Mesenchymal stem cell (in vitro differentiated cells and primary cell): ENCODE results near the gene GIMD1.
A peak's percentile ranks its signal among the peaks of the same experiment; 100 is the strongest.

Experiments used
- DNase-seq: peaks from one replicate; pipeline ENCODE4 v3.0.0-alpha.2; 2013
- H2AFZ ChIP-seq: one replicate; pipeline ENCODE4 v1.6.1; 2013; ENCODE audit warnings: low read depth, mild to moderate bottlenecking, control low read depth, inconsistent platforms, low read length, moderate library complexity
- H2AK5ac ChIP-seq: 2 replicates; pipeline ENCODE4 v1.6.1; 2013; ENCODE audit warnings: low read length, moderate library complexity, mild to moderate bottlenecking, inconsistent platforms; ENCODE audit not compliant: severe bottlenecking
- H2BK120ac ChIP-seq: one replicate; pipeline ENCODE4 v1.6.1; 2013; ENCODE audit warnings: low read depth, mild to moderate bottlenecking, inconsistent platforms, low read length, moderate library complexity
- H2BK12ac ChIP-seq, 2 experiments: one replicate each; pipeline ENCODE4 v1.6.1; 2013; ENCODE audit warnings: inconsistent platforms in 2 of 2, low read length in 2 of 2, mild to moderate bottlenecking in 2 of 2, moderate library complexity in 2 of 2, control low read depth in 1 of 2
- H2BK15ac ChIP-seq: one replicate; pipeline ENCODE4 v1.6.1; 2013; ENCODE audit warnings: mild to moderate bottlenecking, low read depth, inconsistent platforms; ENCODE audit not compliant: poor library complexity, severe bottlenecking
- H2BK5ac ChIP-seq: 2 replicates; pipeline ENCODE4 v1.6.1; 2013; ENCODE audit warnings: low read depth, mild to moderate bottlenecking, low read length, control low read depth, inconsistent platforms; ENCODE audit not compliant: poor library complexity, severe bottlenecking
- H3K14ac ChIP-seq, 2 experiments: one replicate each; pipeline ENCODE4 v1.6.1; 2013; ENCODE audit warnings: inconsistent platforms in 2 of 2, low read length in 2 of 2, control low read depth in 1 of 2, mild to moderate bottlenecking in 1 of 2, moderate library complexity in 1 of 2
- H3K18ac ChIP-seq, 2 experiments: one replicate each; pipeline ENCODE4 v1.6.1; 2013; ENCODE audit warnings: inconsistent platforms in 2 of 2, low read length in 2 of 2, control low read depth in 1 of 2, low read depth in 1 of 2, mild to moderate bottlenecking in 1 of 2
- H3K23ac ChIP-seq, 2 experiments: one replicate each; pipeline ENCODE4 v1.6.1; 2013; ENCODE audit warnings: inconsistent platforms in 2 of 2, low read length in 2 of 2, mild to moderate bottlenecking in 2 of 2, moderate library complexity in 2 of 2, control low read depth in 1 of 2
- H3K27ac ChIP-seq: 2 replicates; pipeline ENCODE4 v1.5.1; 2013; ENCODE audit warnings: mild to moderate bottlenecking, moderate library complexity, low read length, control low read depth, inconsistent platforms; ENCODE audit not compliant: poor library complexity, severe bottlenecking
- H3K27me3 ChIP-seq, 2 experiments: 2 replicates each; pipeline versions ENCODE4 v1.6.1 to v1.7.0; 2013; ENCODE audit warnings: low read length in 2 of 2, mild to moderate bottlenecking in 2 of 2, moderate library complexity in 2 of 2, control low read depth in 1 of 2, inconsistent platforms in 1 of 2; ENCODE audit not compliant: control insufficient read depth in 1 of 2, insufficient read depth in 1 of 2
- H3K36me3 ChIP-seq, 2 experiments: 2 replicates each; pipeline versions ENCODE4 v1.6.1 to v1.7.0; 2013; ENCODE audit warnings: low read length in 2 of 2, control low read depth in 1 of 2, inconsistent platforms in 1 of 2, low read depth in 1 of 2, mild to moderate bottlenecking in 1 of 2; ENCODE audit not compliant: insufficient read depth in 2 of 2, control insufficient read depth in 1 of 2
- H3K4ac ChIP-seq, 2 experiments: one replicate each; pipeline ENCODE4 v1.6.1; 2013; ENCODE audit warnings: inconsistent platforms in 2 of 2, low read length in 2 of 2, mild to moderate bottlenecking in 2 of 2, moderate library complexity in 2 of 2, control low read depth in 1 of 2, low read depth in 1 of 2
- H3K4me1 ChIP-seq: 2 replicates; pipeline ENCODE4 v1.6.1; 2013; ENCODE audit warnings: low read depth, low read length, control low read depth; ENCODE audit not compliant: control insufficient read depth, insufficient read depth
- H3K4me2 ChIP-seq: 2 replicates; pipeline ENCODE4 v1.6.1; 2013; ENCODE audit warnings: low read length, mild to moderate bottlenecking, inconsistent platforms; ENCODE audit not compliant: poor library complexity, severe bottlenecking
- H3K4me3 ChIP-seq, 2 experiments: 2 replicates each; pipeline versions ENCODE4 v1.5.1 to v1.7.0; 2013; ENCODE audit warnings: low read length in 2 of 2, mild to moderate bottlenecking in 2 of 2, control low read depth in 1 of 2, low read depth in 1 of 2; ENCODE audit not compliant: insufficient read depth in 1 of 2
- H3K79me1 ChIP-seq: replicated peaks from 2 replicates; pipeline ENCODE4 v1.6.1; 2013; ENCODE audit warnings: mild to moderate bottlenecking, control low read depth, low read length, inconsistent platforms; ENCODE audit not compliant: poor library complexity, severe bottlenecking
- H3K9ac ChIP-seq: 2 replicates; pipeline ENCODE4 v1.7.0; 2013; ENCODE audit warnings: mild to moderate bottlenecking, low read length, moderate library complexity
- H3K9me3 ChIP-seq: 2 replicates; pipeline ENCODE4 v1.7.0; 2013; ENCODE audit warnings: mild to moderate bottlenecking, low read length; ENCODE audit not compliant: control insufficient read depth
- H4K8ac ChIP-seq: one replicate; pipeline ENCODE4 v1.6.1; 2013; ENCODE audit warnings: inconsistent platforms, mild to moderate bottlenecking, low read length, moderate library complexity
- H4K91ac ChIP-seq: one replicate; pipeline ENCODE4 v1.6.1; 2013; ENCODE audit warnings: mild to moderate bottlenecking, low read length, inconsistent platforms
- WGBS: methylation state at CpG from one replicate; pipeline ENCODE4 v1.1.7; 2013; ENCODE audit warnings: mixed read lengths; 5-methylcytosine and 5-hydroxymethylcytosine counted together

Gene GIMD1

GRCh38 chr4:106344647-106344970 is 24.0 kb downstream of the GIMD1 start:
- H3K79me1 ChIP-seq = peaks cover 15% of the 10 kb centered on the region
- peaks cover 3 to 52% of the 10 kb centered on the region in 2 experiments for H3K36me3 ChIP-seq
- no peaks in the 10 kb centered on the region for H3K27me3 ChIP-seq
- no peak overlapping the region for H3K4me3 ChIP-seq
- H2AFZ ChIP-seq = no peak overlapping the region
- no peak overlapping the region for H3K4ac ChIP-seq
- no peak overlapping the region for H3K18ac ChIP-seq
- no peak overlapping the region for H2BK5ac ChIP-seq
- peaks cover 8% of the 10 kb centered on the region for H3K9me3 ChIP-seq
- peak; percentile 43 for DNase-seq
- H2BK120ac ChIP-seq = no peak overlapping the region
- no peak overlapping the region for H2AK5ac ChIP-seq
- no peak overlapping the region for H4K91ac ChIP-seq
- no peak overlapping the region for H2BK12ac ChIP-seq
- peak overlapping the region; percentile 66 for H3K27ac ChIP-seq
- H3K4me1 ChIP-seq = no peaks in the 10 kb centered on the region
- no peak overlapping the region for H3K14ac ChIP-seq
- H4K8ac ChIP-seq = no peak overlapping the region
- no peak overlapping the region for H2BK15ac ChIP-seq
- no CpG with 5 or more reads among the region's 1 CpG for WGBS
- H3K4me2 ChIP-seq = no peak overlapping the region
- peak overlapping the region; percentile 40 for H3K9ac ChIP-seq
- no peak overlapping the region for H3K23ac ChIP-seq

GRCh38 chr4:106343865-106344646 is 24.5 kb downstream of the GIMD1 start:
- 99% methylated on average over 1 of the region's 2 CpGs for WGBS
- no peak overlapping the region for H2AFZ ChIP-seq
- H2BK15ac ChIP-seq = no peak overlapping the region

GRCh38 chr4:106340774-106341173 is 27.8 kb downstream of the GIMD1 start:
- peaks cover 12 to 57% of the 10 kb centered on the region in 2 experiments for H3K36me3 ChIP-seq
- H2BK120ac ChIP-seq = no peak overlapping the region
- H3K27me3 ChIP-seq = no peaks in the 10 kb centered on the region
- DNase-seq = no peak
- H4K8ac ChIP-seq = no peak overlapping the region
- no peak overlapping the region for H3K4me3 ChIP-seq
- H3K4me1 ChIP-seq = peaks cover 3% of the 10 kb centered on the region
- no peak overlapping the region for H2AFZ ChIP-seq
- no peak overlapping the region for H2AK5ac ChIP-seq
- H3K14ac ChIP-seq = no peak overlapping the region
- H3K23ac ChIP-seq = no peak overlapping the region
- H2BK15ac ChIP-seq = no peak overlapping the region
- no peak overlapping the region for H3K9ac ChIP-seq
- no peak overlapping the region for H3K4ac ChIP-seq
- WGBS = 90% methylated on average over 1 of the region's 1 CpG
- H3K27ac ChIP-seq = no peak overlapping the region
- no peak overlapping the region for H2BK12ac ChIP-seq
- H3K18ac ChIP-seq = no peak overlapping the region
- peaks cover 13% of the 10 kb centered on the region for H3K9me3 ChIP-seq
- H4K91ac ChIP-seq = no peak overlapping the region
- peaks cover 21% of the 10 kb centered on the region for H3K79me1 ChIP-seq
- H2BK5ac ChIP-seq = no peak overlapping the region
- H3K4me2 ChIP-seq = no peak overlapping the region

More at GRCh38 chr4:106343865-106344646, 24.5 kb downstream of the GIMD1 start:
- Histone ChIP-seq H3K27me3 (no peaks in the 10 kb centered on the region), H3K79me1 (peaks cover 17% of the 10 kb centered on the region), H2BK5ac (no peak overlapping the region), H3K27ac (peak overlapping the region; percentile 66), H3K23ac (no peak overlapping the region), H2BK12ac (no peak overlapping the region), H3K9ac (no peak overlapping the region), H3K4me3 (no peak overlapping the region), H2BK120ac (no peak overlapping the region), H3K18ac (no peak overlapping the region), H3K14ac (no peak overlapping the region), H3K4ac (no peak overlapping the region), H3K4me2 (no peak overlapping the region), H4K91ac (no peak overlapping the region), H3K9me3 (peaks cover 8% of the 10 kb centered on the region), H3K4me1 (no peaks in the 10 kb centered on the region), H2AK5ac (no peak overlapping the region), H4K8ac (no peak overlapping the region), H3K36me3 (peaks cover 6 to 53% of the 10 kb centered on the region in 2 experiments)
- DNase-seq = no peak

GRCh38 chr4:106339431-106339830 is 29.1 kb downstream of the GIMD1 start:
- no peak overlapping the region for H3K14ac ChIP-seq
- peaks cover 12 to 70% of the 10 kb centered on the region in 2 experiments for H3K36me3 ChIP-seq
- no peak overlapping the region for H3K18ac ChIP-seq
- WGBS = 98% methylated on average over 2 of the region's 4 CpGs
- H4K91ac ChIP-seq = no peak overlapping the region
- no peak overlapping the region for H4K8ac ChIP-seq
- H3K4me3 ChIP-seq = no peak overlapping the region
- H2BK120ac ChIP-seq = no peak overlapping the region
- H2AK5ac ChIP-seq = no peak overlapping the region
- no peaks in the 10 kb centered on the region for H3K27me3 ChIP-seq
- no peak for DNase-seq
- no peak overlapping the region for H3K4me2 ChIP-seq
- peaks cover 13% of the 10 kb centered on the region for H3K9me3 ChIP-seq
- no peak overlapping the region for H2BK12ac ChIP-seq
- no peak overlapping the region for H2AFZ ChIP-seq
- H3K79me1 ChIP-seq = peaks cover 20% of the 10 kb centered on the region
- H3K4me1 ChIP-seq = peaks cover 3% of the 10 kb centered on the region
- H2BK5ac ChIP-seq = no peak overlapping the region
- H3K23ac ChIP-seq = no peak overlapping the region
- no peak overlapping the region for H3K4ac ChIP-seq
- H3K9ac ChIP-seq = no peak overlapping the region
- no peak overlapping the region for H2BK15ac ChIP-seq
- no peak overlapping the region for H3K27ac ChIP-seq
